Parathyroid adenoma (tissue), 2 donors: Measurements from ENCODE around the gene SLC27A2.

Experiments used
- H2AFZ ChIP-seq: fragments of 300-600 bp; sonication (generic); one replicate; pipeline ENCODE4 v1.7.0; 2017; ENCODE audit warnings: antibody characterized with exemption, mild to moderate bottlenecking
- H3K27ac ChIP-seq: fragments of 300-600 bp; sonication (generic); one replicate; pipeline ENCODE4 v1.7.0; 2017
- H3K27me3 ChIP-seq: fragments of 300-600 bp; sonication (generic); one replicate; pipeline ENCODE4 v1.7.0; 2017; ENCODE audit warnings: low read length; ENCODE audit not compliant: control insufficient read depth, insufficient read depth
- H3K36me3 ChIP-seq: fragments of 300-600 bp; sonication (generic); one replicate; pipeline ENCODE4 v1.7.0; 2017; ENCODE audit warnings: low read length; ENCODE audit not compliant: control insufficient read depth, insufficient read depth
- H3K4me1 ChIP-seq: fragments of 300-600 bp; sonication (generic); one replicate; pipeline ENCODE4 v1.7.0; 2017; ENCODE audit warnings: control low read depth
- H3K4me2 ChIP-seq: fragments of 300-600 bp; sonication (generic); one replicate; pipeline ENCODE4 v1.7.0; 2017; ENCODE audit warnings: low read length
- H3K4me3 ChIP-seq: fragments of 300-600 bp; sonication (generic); one replicate; pipeline ENCODE4 v1.7.0; 2017; ENCODE audit warnings: low read depth, low read length
- H3K79me2 ChIP-seq: fragments of 300-600 bp; sonication (generic); one replicate; pipeline ENCODE4 v1.7.0; 2017; ENCODE audit warnings: control low read depth
- H3K9ac ChIP-seq: fragments of 300-600 bp; sonication (generic); one replicate; pipeline ENCODE4 v1.7.0; 2017; ENCODE audit warnings: mild to moderate bottlenecking
- H3K9me3 ChIP-seq: fragments of 300-600 bp; sonication (generic); one replicate; pipeline ENCODE4 v1.7.0; 2017; ENCODE audit warnings: low read length; ENCODE audit not compliant: control insufficient read depth
- TF ChIP-seq, protein P1 (sequence below): fragments of 300-600 bp; sonication (generic); IDR thresholded peaks from one replicate; pipeline ENCODE4 v1.7.0; 2017; ENCODE audit warnings: antibody characterized with exemption, mild to moderate bottlenecking
- donor health status: primary hyperparathyroidism.

Gene SLC27A2

GRCh38 chr15:50229336-50229735, 47.3 kb downstream of the SLC27A2 start:
- H3K36me3 ChIP-seq, result no peaks in the 10 kb centered on the region
- H3K9ac ChIP-seq, result no peak overlapping the region
- H3K4me3 ChIP-seq, result no peak overlapping the region
- no peak overlapping the region for H2AFZ ChIP-seq
- no peaks in the 10 kb centered on the region for H3K9me3 ChIP-seq
- H3K79me2 ChIP-seq, result no peaks in the 10 kb centered on the region
- TF ChIP-seq, protein P1, sequence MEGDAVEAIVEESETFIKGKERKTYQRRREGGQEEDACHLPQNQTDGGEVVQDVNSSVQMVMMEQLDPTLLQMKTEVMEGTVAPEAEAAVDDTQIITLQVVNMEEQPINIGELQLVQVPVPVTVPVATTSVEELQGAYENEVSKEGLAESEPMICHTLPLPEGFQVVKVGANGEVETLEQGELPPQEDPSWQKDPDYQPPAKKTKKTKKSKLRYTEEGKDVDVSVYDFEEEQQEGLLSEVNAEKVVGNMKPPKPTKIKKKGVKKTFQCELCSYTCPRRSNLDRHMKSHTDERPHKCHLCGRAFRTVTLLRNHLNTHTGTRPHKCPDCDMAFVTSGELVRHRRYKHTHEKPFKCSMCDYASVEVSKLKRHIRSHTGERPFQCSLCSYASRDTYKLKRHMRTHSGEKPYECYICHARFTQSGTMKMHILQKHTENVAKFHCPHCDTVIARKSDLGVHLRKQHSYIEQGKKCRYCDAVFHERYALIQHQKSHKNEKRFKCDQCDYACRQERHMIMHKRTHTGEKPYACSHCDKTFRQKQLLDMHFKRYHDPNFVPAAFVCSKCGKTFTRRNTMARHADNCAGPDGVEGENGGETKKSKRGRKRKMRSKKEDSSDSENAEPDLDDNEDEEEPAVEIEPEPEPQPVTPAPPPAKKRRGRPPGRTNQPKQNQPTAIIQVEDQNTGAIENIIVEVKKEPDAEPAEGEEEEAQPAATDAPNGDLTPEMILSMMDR, result no peak
- no peak overlapping the region for H3K4me2 ChIP-seq
- no peaks in the 10 kb centered on the region for H3K4me1 ChIP-seq
- H3K27me3 ChIP-seq, result no peaks in the 10 kb centered on the region
- no peak overlapping the region for H3K27ac ChIP-seq

GRCh38 chr15:50231761-50232160, 49.8 kb downstream of the SLC27A2 start:
- TF ChIP-seq, protein P1, result no peak
- no peak overlapping the region for H3K9ac ChIP-seq
- no peak overlapping the region for H2AFZ ChIP-seq
- H3K4me3 ChIP-seq, result no peak overlapping the region
- no peaks in the 10 kb centered on the region for H3K9me3 ChIP-seq
- H3K36me3 ChIP-seq, result no peaks in the 10 kb centered on the region
- no peak overlapping the region for H3K4me2 ChIP-seq
- H3K79me2 ChIP-seq, result no peaks in the 10 kb centered on the region
- H3K4me1 ChIP-seq, result no peaks in the 10 kb centered on the region
- H3K27ac ChIP-seq, result no peak overlapping the region
- no peaks in the 10 kb centered on the region for H3K27me3 ChIP-seq

DNA sequence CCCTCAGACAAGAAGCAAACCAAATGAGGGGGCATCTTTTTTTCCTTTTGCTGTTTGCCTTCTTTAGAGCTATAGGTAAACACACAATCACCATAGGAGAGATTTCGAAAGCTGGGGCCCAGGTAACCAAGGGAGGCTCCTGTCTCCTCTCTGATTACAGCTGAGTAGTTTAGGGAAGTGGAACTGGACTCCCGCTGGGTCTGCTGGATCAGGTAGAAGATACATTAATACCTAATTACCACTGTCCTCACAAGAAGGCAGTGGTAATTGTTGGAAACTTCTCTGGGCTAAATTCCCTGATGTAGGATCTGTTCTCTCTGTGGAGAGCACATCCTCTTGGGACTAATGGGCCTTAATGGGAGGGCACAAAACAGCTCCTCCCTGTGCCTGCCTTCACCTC, 50.8 kb downstream of the SLC27A2 start:
- Histone ChIP-seq H3K27ac (no peak overlapping the region), H3K4me3 (no peak overlapping the region), H3K4me2 (no peak overlapping the region), H3K9ac (no peak overlapping the region), H3K36me3 (no peaks in the 10 kb centered on the region), H3K79me2 (no peaks in the 10 kb centered on the region), H3K9me3 (no peaks in the 10 kb centered on the region), H3K27me3 (no peaks in the 10 kb centered on the region), H2AFZ (no peak overlapping the region), H3K4me1 (no peaks in the 10 kb centered on the region)
- TF ChIP-seq, protein P1, result no peak

GRCh38 chr15:50233192-50233736, 51.3 kb downstream of the SLC27A2 start:
- Histone ChIP-seq H3K27ac (no peak overlapping the region), H3K79me2 (no peaks in the 10 kb centered on the region), H3K4me1 (no peaks in the 10 kb centered on the region), H3K9me3 (no peaks in the 10 kb centered on the region), H3K4me3 (no peak overlapping the region), H3K27me3 (no peaks in the 10 kb centered on the region), H3K36me3 (no peaks in the 10 kb centered on the region), H3K9ac (no peak overlapping the region), H3K4me2 (no peak overlapping the region), H2AFZ (no peak overlapping the region)
- TF ChIP-seq, protein P1, result no peak

DNA sequence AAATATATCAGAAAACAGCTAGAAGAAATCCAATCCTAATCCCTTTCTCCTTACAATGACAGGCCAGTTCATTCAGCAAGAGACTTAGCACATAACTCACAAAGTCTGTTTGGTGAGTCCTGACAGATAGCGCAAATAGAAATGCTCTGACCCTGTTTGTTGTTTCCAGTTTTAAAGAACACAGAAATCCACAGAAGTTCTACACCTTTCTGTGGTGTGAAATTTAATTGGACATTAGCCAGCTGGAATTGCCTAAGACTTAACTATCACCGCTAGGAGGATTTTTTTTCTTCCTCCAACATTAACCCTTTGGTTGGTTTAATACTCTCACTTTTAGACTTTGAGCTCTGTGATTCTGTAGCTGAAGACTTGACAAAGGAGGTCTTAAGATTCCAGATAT, 52.8 kb downstream of the SLC27A2 start:
- Histone ChIP-seq H3K27ac (no peak overlapping the region), H3K9me3 (no peaks in the 10 kb centered on the region)
- TF ChIP-seq, protein P1, result no peak

More for the DNA sequence above, 52.8 kb downstream of the SLC27A2 start:
- Histone ChIP-seq H3K36me3 (no peaks in the 10 kb centered on the region), H3K4me2 (no peak overlapping the region), H3K27me3 (no peaks in the 10 kb centered on the region), H2AFZ (no peak overlapping the region), H3K9ac (no peak overlapping the region), H3K4me1 (no peaks in the 10 kb centered on the region), H3K79me2 (no peaks in the 10 kb centered on the region), H3K4me3 (no peak overlapping the region)
